ENCODE data around the gene PBX3.

PBX3 gene

GRCh38 chr9:125910286-125910685 is 163.1 kb downstream of the PBX3 start:
- no peak for DNase-seq

- peak; percentile 27 for DNase-seq
These were observed 164.9 kb downstream of the PBX3 start for GRCh38 chr9:125911861-125912644.

- no peak for DNase-seq
These were observed 165.5 kb downstream of the PBX3 start for GRCh38 chr9:125912667-125913066.

- DNase-seq: no peak
These were observed 166.4 kb downstream of the PBX3 start for GRCh38 chr9:125913551-125913950.

- DNase-seq: no peak
These were observed 167.2 kb downstream of the PBX3 start for GRCh38 chr9:125914411-125914810.

GRCh38 chr9:125915606-125916005 is 168.4 kb downstream of the PBX3 start:
- DNase-seq: no peak

GRCh38 chr9:125919565-125919964 is 172.4 kb downstream of the PBX3 start:
- no peak for DNase-seq

- no peak for DNase-seq
These were observed 173.2 kb downstream of the PBX3 start for GRCh38 chr9:125920402-125920801.

GRCh38 chr9:125922854-125923253 is 175.7 kb downstream of the PBX3 start:
- peak; percentile 35 for DNase-seq

- DNase-seq: no peak
These were observed 177.2 kb downstream of the PBX3 start for GRCh38 chr9:125924351-125924750.

- DNase-seq: peak; percentile 22
These were observed 179.8 kb downstream of the PBX3 start for GRCh38 chr9:125926936-125927335.

- peak; percentile 33 for DNase-seq
These were observed 182.7 kb downstream of the PBX3 start for GRCh38 chr9:125929846-125930245.

- DNase-seq: no peak
These were observed 184.0 kb downstream of the PBX3 start for GRCh38 chr9:125931211-125931610.

- DNase-seq: peak; percentile 98
These were observed 184.8 kb downstream of the PBX3 start for GRCh38 chr9:125932012-125932411.

GRCh38 chr9:125932746-125933455 is 185.7 kb downstream of the PBX3 start:
- DNase-seq: no peak

- peak; percentile 29 for DNase-seq
These were observed 195.0 kb downstream of the PBX3 start for GRCh38 chr9:125942125-125942524.

GRCh38 chr9:125943831-125944230 is 196.7 kb downstream of the PBX3 start:
- DNase-seq: no peak

GRCh38 chr9:125946397-125946796 is 199.2 kb downstream of the PBX3 start:
- DNase-seq: no peak

GRCh38 chr9:125948887-125949596 is 201.9 kb downstream of the PBX3 start:
- peak; percentile 3 for DNase-seq

GRCh38 chr9:125949703-125950460 is 202.7 kb downstream of the PBX3 start:
- DNase-seq: peak; percentile 8

GRCh38 chr9:125950880-125951471 is 203.8 kb downstream of the PBX3 start:
- DNase-seq: no peak

- no peak for DNase-seq
These were observed 206.3 kb downstream of the PBX3 start for GRCh38 chr9:125953314-125954019.

Data from fibroblast of skin of right biceps (primary cell).